GM19025 (cell line): Measurements from ENCODE around the gene PTH2R.
"Not testable (repeated sequence)": the region's sequence is repeated elsewhere in the genome, so short reads cannot be mapped to it uniquely, and the experiment has no call there.

Source experiments
- ATAC-seq: cut with Tn5 transposase; IDR thresholded peaks from one replicate; pipeline ENCODE4 v1.9.1; 2021; ENCODE audit warnings: mild to moderate bottlenecking, low read depth, moderate library complexity; ENCODE audit not compliant: unreplicated experiment

PTH2R gene

DNA sequence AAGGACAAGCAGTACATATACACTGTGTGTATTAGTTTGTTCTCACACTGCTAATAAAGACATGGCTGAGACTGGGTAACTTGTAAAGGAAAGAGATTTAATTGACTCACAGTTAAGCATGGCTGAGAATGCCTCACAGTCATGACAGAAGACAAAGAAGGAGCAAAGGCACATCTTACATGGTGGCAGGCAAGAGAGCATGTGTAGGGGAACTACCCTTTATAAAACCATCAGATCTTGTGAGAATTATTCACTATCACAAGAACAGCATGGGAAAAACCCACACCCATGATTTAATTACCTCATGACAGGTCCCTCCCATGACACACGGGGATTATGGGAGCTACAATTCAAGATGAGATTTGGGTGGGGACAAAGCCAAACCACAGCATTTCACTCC lies 129.0 kb downstream of the PTH2R start:
- not testable (repeated sequence) for ATAC-seq

DNA sequence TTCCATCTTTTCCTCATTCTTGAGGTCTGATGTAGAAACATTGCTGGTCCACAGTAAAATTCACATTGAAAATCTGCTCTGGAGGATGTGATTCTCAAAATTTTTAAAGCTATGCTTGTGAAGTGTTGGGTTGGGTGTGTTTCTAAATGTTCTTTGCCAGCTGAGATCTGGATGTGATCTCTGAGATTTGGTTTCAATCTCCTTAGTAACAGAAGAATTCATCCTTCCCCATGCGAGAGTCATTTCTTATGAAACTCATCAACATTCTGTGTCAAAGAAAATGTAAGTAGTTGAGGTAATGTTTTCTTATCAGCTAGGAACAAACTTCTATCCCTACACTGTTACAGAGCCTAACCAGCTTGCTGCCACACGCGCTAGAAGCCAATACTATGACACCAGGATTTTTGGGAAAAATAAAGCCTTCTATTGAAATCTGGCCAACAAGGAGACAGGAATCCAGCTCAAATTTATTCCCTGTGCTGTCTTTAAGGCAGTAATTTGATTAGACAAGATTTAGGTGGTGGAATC lies 134.9 kb downstream of the PTH2R start:
- no peak for ATAC-seq

DNA sequence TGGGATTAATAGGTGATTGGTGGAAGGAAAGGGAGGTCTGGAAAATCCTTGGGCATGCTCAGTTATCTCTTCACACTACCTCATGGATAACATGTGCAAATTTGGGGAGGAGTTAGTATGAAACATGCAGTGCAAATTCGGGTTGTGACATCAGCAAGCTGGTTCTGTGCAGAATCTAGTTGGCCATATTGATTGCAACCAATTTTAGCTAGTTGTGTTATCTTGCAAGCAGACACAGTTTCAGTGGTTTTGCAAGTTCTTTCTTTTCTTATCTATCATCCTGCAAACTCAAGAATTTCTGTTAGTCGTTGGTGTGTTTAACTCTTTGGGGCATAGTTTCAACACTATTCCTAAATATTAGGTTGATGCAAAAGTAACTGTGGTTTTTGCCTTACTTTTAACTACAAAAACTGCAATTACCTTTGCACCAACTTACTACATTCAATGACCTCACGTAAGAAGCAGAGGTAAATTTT lies 135.4 kb downstream of the PTH2R start:
- no peak for ATAC-seq

DNA sequence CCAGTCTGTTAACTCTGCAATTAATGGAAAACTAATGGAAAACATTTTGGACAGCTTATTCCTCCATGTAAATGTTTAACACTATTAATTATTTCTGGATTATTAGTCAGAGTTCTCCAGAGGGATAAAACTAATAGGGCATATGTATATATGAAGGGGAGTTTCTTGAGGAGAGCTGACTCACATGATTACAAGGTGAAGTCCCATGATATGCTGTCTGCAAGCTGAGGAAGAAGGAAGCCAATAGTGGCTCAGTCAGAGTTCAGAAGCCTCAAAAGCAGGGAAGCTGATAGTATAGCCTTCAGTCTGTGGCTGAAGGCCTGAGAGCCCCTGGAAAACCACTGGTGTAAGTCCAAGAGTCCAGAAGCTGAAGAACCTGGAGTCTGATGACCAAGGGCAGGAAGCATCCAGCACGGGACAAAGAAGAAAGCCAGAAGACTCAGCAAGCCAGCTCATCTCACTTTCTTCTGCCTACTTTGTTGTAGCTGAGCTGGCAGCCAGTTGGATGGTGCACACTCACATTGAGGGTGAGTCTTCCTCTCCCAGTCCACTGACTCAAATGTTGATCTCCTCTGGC lies 136.0 kb downstream of the PTH2R start:
- no peak for ATAC-seq
